Measurements from ENCODE around the gene GALK1. TPM values are rescaled to one million over a fixed set of nuclear protein-coding genes. Genes with fewer than 3 reads are reported as not detected.
A peak's percentile ranks its signal among the peaks of the same experiment; 100 is the strongest.

GALK1 gene
- total RNA-seq, 1 experiment from 2014 or later, result 36.7 TPM

- Histone ChIP-seq H2BK20ac (ENCODE audit: low read depth, low read length, poor library complexity, severe bottlenecking) (no peak overlapping the region), H4K91ac (ENCODE audit: insufficient read length, low read depth, low read length) (no peak overlapping the region), H2BK5ac (ENCODE audit: insufficient read length, low read length) (no peak overlapping the region), H3K4me1 (ENCODE audit: insufficient read depth, low read length) (no peaks in the 10 kb centered on the region), H3K9ac (ENCODE audit: extremely low read depth, insufficient read length, low read length) (no peak overlapping the region), H4K8ac (replicated peaks; ENCODE audit: insufficient read length, low read depth, low read length) (no peak overlapping the region), H3K79me2 (ENCODE audit: insufficient read depth, low read length) (peaks cover 17% of the 10 kb centered on the region; the same call in 1 of the 2 replicates), H3K56ac (ENCODE audit: insufficient read length, low read depth, low read length) (no peak overlapping the region), H2AFZ (ENCODE audit: low read length) (no peak overlapping the region), H2BK12ac (ENCODE audit: insufficient read length, low read depth, low read length) (no peak overlapping the region), H3K79me1 (ENCODE audit: insufficient read depth, low read depth, low read length, poor library complexity, severe bottlenecking) (peaks cover 12% of the 10 kb centered on the region), H2AK5ac (ENCODE audit: insufficient read length, low read length) (no peak overlapping the region), H3K18ac (ENCODE audit: insufficient read length, low read depth, low read length) (no peak overlapping the region), H3K4me2 (ENCODE audit: insufficient read depth, insufficient read length, low read length) (no peak overlapping the region), H3T11ph (ENCODE audit: low read length) (no peak overlapping the region), H3K23me2 (ENCODE audit: insufficient read length, low read depth, low read length, poor library complexity, severe bottlenecking) (no peaks in the 10 kb centered on the region), H3K9me3 (ENCODE audit: control insufficient read depth, low read depth, low read length) (no peaks in the 10 kb centered on the region), H2BK120ac (ENCODE audit: low read depth, low read length, poor library complexity, severe bottlenecking) (no peak overlapping the region), H4K5ac (ENCODE audit: insufficient read length, low read depth, low read length) (no peak overlapping the region), H3K27me3 (ENCODE audit: insufficient read depth, low read length) (no peaks in the 10 kb centered on the region), H3K4ac (ENCODE audit: low read depth, low read length) (no peak overlapping the region), H4K20me1 (ENCODE audit: control insufficient read depth, insufficient read depth, insufficient read length) (no peaks in the 10 kb centered on the region), H3K27ac (ENCODE audit: insufficient read length, low read depth, low read length) (no peak overlapping the region), H2BK15ac (ENCODE audit: low read depth, low read length) (no peak overlapping the region), H3K14ac (ENCODE audit: insufficient read depth, low read length) (no peak overlapping the region), H3K23ac (ENCODE audit: insufficient read length, low read depth, low read length) (no peak overlapping the region)
- DNase-seq, result no peak
- TF ChIP-seq CTCF (conservative IDR thresholded peaks at IDR 0.05), result no peak
- H3K27me3 Mint-ChIP-seq (ENCODE audit: low read depth), result no peaks in the 10 kb centered on the region
- WGBS (ENCODE audit: extremely low coverage, insufficient read length, low lambda C conversion rate), result no CpG with 5 or more reads among the region's 6 CpGs
- H3K27ac Mint-ChIP-seq, result 0 out of 7 replicates have a peak overlapping the region, but pooled peaks of 1 of the 3 experiments have one; percentile 28
- peaks cover 5 to 9% of the 10 kb centered on the region in 2 experiments for H3K4me1 Mint-ChIP-seq
- H3K9me3 Mint-ChIP-seq, result no peaks in the 10 kb centered on the region
- H3K36me3 Mint-ChIP-seq (ENCODE audit: insufficient read depth in 1 of 3, low read depth in 3 of 3), result peaks cover 10 to 44% (median 41%) of the 10 kb centered on the region in 3 experiments
- no peak overlapping the region for H3K4me3 Mint-ChIP-seq
These were observed 26.3 kb upstream of the GALK1 start for GRCh38 chr17:75791254-75791653.
